SU-DHL-6 (cell line): ENCODE measurements around the gene CYB5A.

Source experiments
- CTCF ChIP-seq: fragments of 200-600 bp; sonication (generic); IDR thresholded peaks from one replicate; pipeline ENCODE4 v1.5.1; 2017; ENCODE audit warnings: antibody characterized with exemption, mild to moderate bottlenecking, low read length, moderate library complexity; ENCODE audit not compliant: insufficient read depth, poor library complexity, severe bottlenecking
- EZH2phosphoT487 ChIP-seq: fragments of 200-600 bp; sonication (generic), shearing (Covaris generic); conservative IDR thresholded peaks from 2 replicates; pipeline ENCODE4 v1.6.1; 2018; ENCODE audit warnings: mild to moderate bottlenecking, antibody characterized with exemption, low read length, moderate library complexity, mixed read lengths

- TF ChIP-seq CTCF (no peak), EZH2phosphoT487 (no peak)
Measured at GRCh38 chr18:74257083-74257482, 34.7 kb downstream of the CYB5A start.
